HG02840 (cell line): ENCODE measurements around the gene SPDYE2.
"Not testable (repeated sequence)": the region's sequence is repeated elsewhere in the genome, so short reads cannot be mapped to it uniquely, and the experiment has no call there.

Experiments used
- ATAC-seq: cut with Tn5 transposase; IDR thresholded peaks from one replicate; pipeline ENCODE4 v1.9.1; 2021; ENCODE audit warnings: mild to moderate bottlenecking, moderate library complexity, moderate number of reproducible peaks; ENCODE audit not compliant: unreplicated experiment, low FRiP score

Gene SPDYE2

GRCh38 chr7:102550808-102551422 is at the start of gene SPDYE2:
Gene SPDYE2, plus strand, starts transcription at chr7:102551226. Its CDS starts 2,030 bp downstream, at chr7:102553256.
- not testable (repeated sequence) for ATAC-seq

DNA sequence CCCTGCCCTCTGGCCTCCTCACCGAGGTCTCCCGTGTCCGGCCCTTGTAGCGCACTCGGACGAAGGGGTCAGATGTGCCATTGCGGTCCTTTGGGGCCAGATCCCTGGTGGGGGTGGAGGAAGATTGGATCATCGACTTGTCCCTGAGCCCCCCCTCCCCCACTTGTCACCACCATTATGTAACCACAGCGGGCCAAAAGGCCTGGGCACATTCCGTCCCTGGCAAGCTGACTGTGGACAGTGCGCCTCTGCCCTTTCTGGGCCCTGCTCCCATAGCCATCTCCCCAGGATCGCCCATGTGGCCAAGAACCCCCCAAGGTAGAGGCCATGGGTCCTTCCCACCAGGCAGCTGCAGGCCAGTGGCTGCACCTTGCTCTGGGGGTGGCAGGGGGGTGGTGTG is 47.9 kb upstream of the SPDYE2 start:
- not testable (repeated sequence) for ATAC-seq

- not testable (repeated sequence) for ATAC-seq
Observed at GRCh38 chr7:102505298-102506185, 45.5 kb upstream of the SPDYE2 start.

DNA sequence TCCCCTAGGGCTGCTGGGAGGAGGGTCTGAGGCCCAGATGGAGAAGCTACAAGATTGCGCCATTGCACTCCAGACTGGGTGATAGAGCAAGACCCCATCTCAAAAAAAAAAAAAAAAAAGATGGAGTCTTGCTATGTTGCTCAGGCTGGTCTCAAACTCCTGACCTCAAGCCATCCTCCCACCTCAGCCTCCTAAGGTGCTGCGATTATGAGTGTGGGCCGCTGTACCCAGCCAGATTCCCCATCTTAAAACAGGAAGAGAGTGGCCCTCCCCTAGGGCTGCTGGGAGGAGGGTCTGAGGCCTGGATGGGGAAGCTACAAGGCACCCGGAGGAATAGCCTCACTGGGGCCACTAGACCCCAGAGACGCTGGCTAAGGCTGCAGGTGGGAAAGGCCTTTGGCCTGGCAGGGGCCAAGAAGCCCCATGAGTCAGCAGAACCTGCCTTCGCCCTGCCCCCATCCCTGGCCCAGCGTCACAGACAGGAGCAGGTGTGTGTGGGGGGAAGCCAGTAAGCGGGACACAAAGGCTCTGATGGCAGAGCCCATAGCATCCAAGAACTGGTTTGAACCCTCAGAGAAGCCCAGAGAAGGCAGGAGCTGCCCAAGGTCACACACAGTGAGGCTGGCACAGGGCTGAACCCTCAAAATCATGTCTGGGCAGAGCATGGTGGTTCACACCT is 43.5 kb upstream of the SPDYE2 start:
- not testable (repeated sequence) for ATAC-seq

- not testable (repeated sequence) for ATAC-seq
Observed at GRCh38 chr7:102510575-102510974, 40.5 kb upstream of the SPDYE2 start.

GRCh38 chr7:102511860-102512522 is 39.0 kb upstream of the SPDYE2 start:
- not testable (repeated sequence) for ATAC-seq

DNA sequence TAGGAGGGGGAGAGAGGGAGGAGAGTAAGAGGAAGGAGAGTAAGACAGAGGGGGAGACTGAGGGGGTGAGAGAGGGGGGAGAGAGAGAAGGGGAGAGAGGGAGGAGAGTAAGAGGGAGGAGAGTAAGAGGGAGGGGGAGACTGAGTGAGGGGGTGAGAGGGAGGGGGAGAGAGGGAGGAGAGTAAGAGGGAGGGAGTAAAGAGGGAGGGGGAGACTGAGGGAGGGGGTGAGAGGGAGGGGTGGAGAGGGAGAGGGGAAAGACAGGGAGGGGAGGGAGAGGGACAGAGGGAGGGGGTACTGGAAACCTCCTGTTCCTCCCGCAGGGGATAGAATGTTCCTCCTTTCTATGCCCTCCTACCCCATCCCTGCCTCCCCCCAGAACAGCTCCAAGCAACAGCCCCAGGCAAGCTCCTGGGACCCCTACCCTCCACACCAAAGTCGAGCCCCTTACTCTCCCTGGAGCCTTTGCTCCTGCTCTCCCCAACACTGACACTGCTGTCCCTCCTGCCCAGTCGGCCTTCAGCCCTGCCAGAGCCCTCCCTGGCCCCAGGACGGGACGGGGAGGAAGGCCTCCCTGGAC is 38.3 kb upstream of the SPDYE2 start:
- ATAC-seq = not testable (repeated sequence)

DNA sequence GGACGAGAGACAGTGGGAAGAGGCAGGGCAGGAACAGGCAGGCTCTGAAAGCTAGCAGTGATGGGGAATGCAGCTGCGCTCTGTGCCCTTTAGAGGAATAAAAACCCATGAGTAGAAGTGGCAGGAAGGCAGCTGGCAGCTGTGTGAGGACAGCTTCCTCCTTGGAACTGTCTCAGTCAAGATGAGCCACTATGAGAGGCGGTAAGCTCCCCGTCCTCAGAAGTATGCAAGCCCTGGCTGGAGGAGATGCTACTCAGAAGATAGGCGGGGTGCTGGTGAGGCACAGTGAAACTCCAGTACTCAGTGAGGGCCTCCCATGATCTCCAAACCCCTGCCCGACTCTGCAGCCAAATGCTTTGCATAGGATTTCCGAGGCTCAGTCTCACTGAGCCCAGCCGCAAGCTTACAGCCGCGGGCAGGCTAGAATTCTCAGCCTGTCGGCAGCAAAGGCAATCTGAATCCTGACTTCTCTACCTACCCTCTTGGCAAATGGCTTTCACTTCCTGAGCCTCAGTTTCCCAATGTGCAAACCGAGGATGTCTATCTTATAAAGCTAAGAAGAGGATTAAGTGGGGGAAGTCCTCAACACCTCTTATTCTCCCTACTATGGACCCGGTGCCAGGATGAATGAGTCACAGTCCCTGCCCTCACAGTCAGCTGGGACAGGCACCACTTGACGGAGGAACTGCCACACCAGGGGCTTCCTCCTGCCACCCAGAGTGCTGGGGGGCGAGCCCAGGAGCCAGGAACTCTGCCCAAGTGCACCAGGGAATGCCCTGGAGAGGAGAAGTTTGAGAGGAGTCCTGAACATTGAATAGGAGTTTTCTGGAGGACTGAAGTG is 35.9 kb upstream of the SPDYE2 start:
- ATAC-seq = peak; percentile 67

DNA sequence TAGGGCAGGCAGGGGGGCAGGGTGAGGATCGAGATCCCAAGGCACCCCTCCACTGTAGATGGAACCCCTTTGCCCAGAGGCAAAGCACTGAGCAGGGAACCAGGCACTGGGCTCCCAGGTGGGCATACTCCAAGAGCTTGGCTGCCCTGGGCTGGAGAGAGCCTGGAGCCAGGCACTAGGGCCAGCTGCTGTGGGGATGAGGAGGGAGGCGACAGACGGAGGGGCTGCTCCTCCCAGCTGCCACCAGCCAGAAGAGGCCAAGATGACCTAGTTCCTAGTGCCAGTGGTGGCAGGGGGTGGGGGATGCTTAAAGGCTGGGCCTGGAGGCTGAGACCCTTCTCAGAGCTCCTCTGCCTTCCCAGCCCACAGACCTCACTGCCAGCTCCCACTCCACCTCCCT is 35.1 kb upstream of the SPDYE2 start:
- not testable (repeated sequence) for ATAC-seq

DNA sequence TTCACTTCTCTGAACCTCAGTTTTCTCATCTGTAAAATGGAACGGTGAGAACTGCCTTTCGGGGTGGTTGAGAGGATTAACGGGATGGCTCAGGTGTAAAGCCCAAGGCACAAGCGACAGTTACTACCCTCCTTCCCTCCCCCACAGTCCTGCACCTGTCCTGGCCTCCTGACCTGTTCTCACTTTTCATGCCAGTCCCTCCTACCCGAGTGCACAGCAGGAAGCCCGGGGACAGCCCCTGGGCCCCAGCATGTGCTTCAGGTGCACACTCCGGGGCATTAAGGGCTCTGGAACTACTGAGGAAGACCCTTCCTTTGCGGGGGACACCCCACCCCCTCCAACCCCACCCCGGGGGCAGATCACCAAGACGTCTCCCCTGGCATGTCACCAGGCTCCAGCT is 34.1 kb upstream of the SPDYE2 start:
- ATAC-seq = not testable (repeated sequence)

- peak; percentile 46 for ATAC-seq
Observed at GRCh38 chr7:102517550-102518147, 33.4 kb upstream of the SPDYE2 start, which contains the start of gene RASA4B. Gene RASA4B, minus strand, starts transcription at chr7:102517777. Its CDS starts 67 bp downstream, at chr7:102517710.

- not testable (repeated sequence) for ATAC-seq
Observed at GRCh38 chr7:102520797-102521196, 30.2 kb upstream of the SPDYE2 start.

DNA sequence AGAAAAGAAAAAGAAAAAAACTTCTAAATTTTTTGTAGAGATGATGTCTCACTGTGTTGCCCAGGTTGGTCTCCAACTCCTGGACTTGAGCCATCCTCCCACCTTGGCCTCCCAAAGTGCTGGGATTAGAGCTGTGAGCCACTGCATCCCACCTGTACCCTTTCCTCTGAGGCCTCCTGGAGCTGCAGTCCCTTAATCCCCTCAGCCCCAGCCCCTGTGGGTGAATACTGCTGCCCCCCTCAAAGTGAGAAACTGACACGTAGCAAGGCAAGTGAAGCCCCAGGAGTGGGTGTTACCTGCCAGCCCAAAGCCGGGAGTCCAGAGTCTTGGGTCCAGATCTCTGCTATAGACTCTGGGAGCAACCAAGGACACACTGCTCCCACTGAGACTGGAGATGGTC is 26.2 kb upstream of the SPDYE2 start:
- ATAC-seq = not testable (repeated sequence)

- not testable (repeated sequence) for ATAC-seq
Observed at GRCh38 chr7:102527182-102527581, 23.8 kb upstream of the SPDYE2 start.

DNA sequence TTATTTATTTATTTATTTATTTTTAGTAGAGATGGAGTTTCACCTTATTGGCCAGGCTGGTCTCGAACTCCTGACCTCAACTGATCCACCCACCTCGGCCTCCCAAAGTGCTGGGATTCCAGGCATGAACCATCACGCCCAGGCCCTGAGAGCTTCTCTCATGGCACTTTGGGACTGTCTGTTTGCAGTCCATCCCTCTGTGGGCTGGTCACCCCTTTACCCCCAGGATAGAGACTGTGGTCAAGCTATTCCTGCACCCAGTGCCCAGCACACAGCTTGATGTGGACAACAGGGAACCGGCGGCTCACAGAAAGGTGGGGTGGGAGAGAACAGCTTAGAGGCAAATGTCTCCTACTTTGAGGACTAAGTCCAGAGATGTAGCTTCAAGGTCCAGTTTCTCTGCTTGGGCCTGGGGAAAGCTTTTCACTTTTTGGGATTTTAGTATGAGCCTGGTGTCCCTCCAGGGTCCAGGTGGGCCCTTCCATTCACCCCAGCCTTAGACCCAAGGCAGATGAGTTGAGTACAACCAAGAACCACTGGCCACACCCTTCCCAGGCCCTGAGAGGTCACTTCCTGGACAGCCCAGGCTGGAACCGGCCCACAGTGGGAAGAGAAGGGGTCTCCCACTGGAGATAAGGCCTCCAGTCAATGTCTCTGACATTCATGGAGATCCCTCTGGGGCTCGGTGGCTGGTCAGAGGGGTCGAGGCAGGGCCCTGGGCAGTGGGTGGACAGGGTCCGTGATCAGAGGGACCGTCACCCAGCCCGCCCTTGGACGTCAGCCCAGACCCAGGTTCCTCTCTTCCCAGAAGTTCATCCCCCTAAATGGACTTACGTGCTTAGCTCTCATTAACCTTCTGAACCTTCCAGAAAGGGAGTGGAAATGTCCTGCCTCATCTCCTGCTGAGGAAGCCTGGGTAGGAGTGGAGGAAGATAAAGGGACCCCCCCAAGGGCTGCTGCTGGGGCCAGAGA is 22.9 kb upstream of the SPDYE2 start:
- not testable (repeated sequence) for ATAC-seq

DNA sequence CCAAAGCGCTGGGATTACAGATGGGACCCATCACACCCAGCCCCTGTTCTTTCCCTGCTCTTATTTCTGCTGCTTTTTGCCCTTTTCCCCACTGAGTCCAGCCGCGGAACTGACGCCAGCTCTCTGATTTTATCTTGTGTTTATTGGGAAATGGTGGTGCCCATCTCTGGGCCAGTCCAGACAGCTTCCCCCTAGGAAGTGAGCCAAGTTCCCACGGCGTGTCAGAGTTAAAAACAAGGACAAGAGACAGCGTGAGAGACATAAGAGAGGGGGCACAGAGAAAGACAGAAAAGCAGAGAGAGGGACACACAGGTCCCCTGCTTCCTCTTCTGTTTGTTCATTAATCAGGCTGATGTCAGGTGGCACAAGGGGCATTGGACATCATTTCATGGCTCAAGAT is 19.4 kb upstream of the SPDYE2 start:
- not testable (repeated sequence) for ATAC-seq

DNA sequence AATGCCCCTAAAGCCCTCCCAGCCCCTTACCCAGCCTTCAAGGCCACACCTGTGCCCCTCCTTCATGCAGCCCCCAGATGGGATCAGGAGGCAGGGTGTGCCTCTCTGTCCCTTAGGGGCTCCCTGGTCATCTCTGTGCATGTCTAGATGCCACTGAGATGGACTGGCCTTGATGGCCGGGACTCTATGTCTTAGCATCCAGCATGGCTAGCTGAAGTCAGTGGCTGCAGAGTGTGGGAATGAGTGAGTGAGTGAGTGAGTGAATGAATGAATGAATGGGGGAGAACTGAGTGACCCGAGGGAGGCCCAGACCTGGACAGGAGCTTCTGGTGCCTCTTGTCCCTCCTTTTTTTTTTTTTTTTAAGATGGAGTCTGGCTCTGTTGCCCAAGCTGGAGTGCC is 18.9 kb upstream of the SPDYE2 start:
- ATAC-seq = not testable (repeated sequence)
